Hepatocyte (in vitro differentiated cells): Measurements from ENCODE around the gene PRPF6. TPM values are rescaled to one million over a fixed set of nuclear protein-coding genes. Genes with fewer than 3 reads are reported as not detected.

Experiments used
- DNase-seq: peaks from one replicate; pipeline ENCODE4 v3.0.0-alpha.2; 2016; ENCODE audit warnings: low spot score
- H2AFZ ChIP-seq: fragments of 200-600 bp; sonication (generic); 2 replicates; pipeline ENCODE4 v1.6.0; 2016; ENCODE audit warnings: antibody characterized with exemption, mild to moderate bottlenecking
- H3K27ac ChIP-seq: fragments of 200-600 bp; sonication (generic); 2 replicates; pipeline ENCODE4 v1.5.1; 2016; ENCODE audit warnings: mild to moderate bottlenecking
- H3K27me3 ChIP-seq: fragments of 200-600 bp; sonication (generic); 2 replicates; pipeline ENCODE4 v1.6.1; 2016
- H3K36me3 ChIP-seq: fragments of 200-600 bp; sonication (generic); replicated peaks from 2 replicates; pipeline ENCODE4 v1.5.1; 2016; ENCODE audit warnings: low read depth; ENCODE audit not compliant: insufficient read depth
- H3K4me1 ChIP-seq: fragments of 200-600 bp; sonication (generic); 2 replicates; pipeline ENCODE4 v1.5.1; 2016; ENCODE audit warnings: mild to moderate bottlenecking, moderate library complexity; ENCODE audit not compliant: insufficient read depth
- H3K4me2 ChIP-seq: fragments of 200-600 bp; sonication (generic); 2 replicates; pipeline ENCODE4 v1.6.0; 2016
- H3K4me3 ChIP-seq: fragments of 200-600 bp; sonication (generic); 2 replicates; pipeline ENCODE4 v1.5.1; 2016; ENCODE audit warnings: mild to moderate bottlenecking
- H3K79me2 ChIP-seq: fragments of 200-600 bp; sonication (generic); 2 replicates; pipeline ENCODE4 v1.6.0; 2017; ENCODE audit warnings: mild to moderate bottlenecking
- H3K9me2 ChIP-seq: fragments of 200-600 bp; sonication (generic); replicated peaks from 2 replicates; pipeline ENCODE4 v1.6.0; 2017; ENCODE audit warnings: mild to moderate bottlenecking; ENCODE audit not compliant: insufficient read depth
- H3K9me3 ChIP-seq: fragments of 200-600 bp; sonication (generic); 2 replicates; pipeline ENCODE4 v1.5.1; 2016; ENCODE audit warnings: low read depth, mild to moderate bottlenecking
- H4K20me1 ChIP-seq: fragments of 200-600 bp; sonication (generic); 2 replicates; pipeline ENCODE4 v1.6.0; 2016; ENCODE audit warnings: mild to moderate bottlenecking; ENCODE audit not compliant: insufficient read depth, poor library complexity, severe bottlenecking
- EZH2 ChIP-seq: fragments of 200-600 bp; sonication (generic); IDR thresholded peaks from 2 replicates; pipeline ENCODE4 v1.6.1; 2016; ENCODE audit warnings: antibody characterized with exemption, mild to moderate bottlenecking, borderline replicate concordance
- EZH2phosphoT487 ChIP-seq: fragments of 200-600 bp; sonication (generic); IDR thresholded peaks from one replicate; pipeline ENCODE4 v1.6.1; 2018; ENCODE audit warnings: antibody characterized with exemption, mild to moderate bottlenecking, low read depth, moderate library complexity; ENCODE audit not compliant: unreplicated experiment, severe bottlenecking
- WGBS: methylation state at CpG from one replicate; pipeline ENCODE4 v1.1.6; 2016; ENCODE audit warnings: low lambda C conversion rate; ENCODE audit errors: missing lambda C conversion rate; 5-methylcytosine and 5-hydroxymethylcytosine counted together
- polyA plus RNA-seq: library from polyadenylated mRNA; unstranded; fragments of >200 nt; fragmentation: Nextera tagmentation; extraction: Ambion mirVana; gene quantifications from 2 replicates; pipeline ENCODE4 v1.2.1, GENCODE V29; 2016
- total RNA-seq: library from RNA; depleted of rRNA; stranded (reverse); fragments of >200 nt; gene quantifications from 2 replicates; pipeline ENCODE4 v1.2.3, GENCODE V29; 2014
- TF ChIP-seq, protein P1 (sequence below): fragments of 200-600 bp; sonication (generic); IDR thresholded peaks from 2 replicates; pipeline ENCODE4 v1.5.1; 2016; ENCODE audit warnings: antibody characterized with exemption, mild to moderate bottlenecking; ENCODE audit not compliant: poor library complexity

PRPF6 gene
- total and polyA plus RNA-seq, 2 experiments from 2014 or later = 37.3 to 41.3 TPM

DNA sequence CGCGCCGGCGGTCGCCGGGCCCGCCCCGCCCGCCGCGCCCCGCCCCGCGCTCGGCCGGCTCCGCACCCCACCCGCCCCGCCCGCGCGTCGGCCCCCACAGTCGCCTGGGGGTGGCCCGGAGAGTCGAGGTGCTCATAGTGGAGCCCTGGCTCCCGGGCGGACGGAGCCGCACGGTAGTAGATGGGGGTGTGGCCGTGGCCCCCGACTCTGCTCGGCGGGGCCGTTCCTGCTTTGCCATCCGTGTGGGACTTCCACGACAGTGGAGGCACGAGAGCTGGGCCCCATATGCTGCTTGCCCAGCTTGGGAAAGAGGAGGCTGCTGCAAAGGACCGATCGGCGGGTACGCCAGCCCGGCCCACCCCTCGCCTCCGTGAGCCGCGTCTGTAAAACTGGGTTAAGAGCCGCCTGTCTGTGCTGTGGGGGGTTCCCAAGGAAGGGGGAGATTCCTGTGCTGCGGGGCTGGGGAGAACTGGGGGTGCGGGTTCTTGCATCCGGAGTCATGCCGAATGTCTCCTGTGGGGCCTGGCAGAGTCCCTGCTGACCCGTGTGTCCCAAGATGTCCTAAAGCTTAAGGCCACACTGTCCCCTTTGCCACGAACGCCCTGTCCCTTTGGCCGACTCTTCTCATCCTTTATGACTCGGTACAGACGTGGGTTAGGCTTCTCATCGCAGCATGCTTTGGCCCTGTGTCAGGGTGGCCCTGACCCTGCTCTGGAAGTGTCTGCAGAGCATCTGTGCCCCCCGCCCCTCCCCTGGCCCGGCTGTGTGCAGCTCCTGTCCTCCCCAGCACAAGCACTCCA, 99.3 kb downstream of the PRPF6 start, which contains the start of gene OPRL1:
Gene OPRL1, plus strand, starts transcription at position 70 of the 800 bp plus-strand sequence. CDS start 12,639 bp downstream, outside the sequence.
- Histone ChIP-seq H3K4me1 (peaks cover 19% of the 10 kb centered on the region), H3K9me2 (no peaks in the 10 kb centered on the region), H3K36me3 (no peaks in the 10 kb centered on the region), H3K4me2 (peak within 1 kb of the TSS; percentile 98), H3K79me2 (no peaks in the 10 kb centered on the region), H3K9me3 (no peaks in the 10 kb centered on the region), H2AFZ (peak within 1 kb of the TSS; percentile 83), H3K27me3 (peaks cover 26% of the 10 kb centered on the region), H4K20me1 (no peaks in the 10 kb centered on the region), H3K4me3 (peak within 1 kb of the TSS; percentile 85), H3K27ac (peak within 1 kb of the TSS; percentile 45)
- TF ChIP-seq EZH2phosphoT487 (no peak), EZH2 (no peak)
- 17% methylated on average over 36 of the region's 62 CpGs for WGBS
- no peak for DNase-seq

GRCh38 chr20:64080813-64081623, 100.1 kb downstream of the PRPF6 start:
- DNase-seq = no peak
- no peak overlapping the region for H3K4me3 ChIP-seq
- no peak overlapping the region for H3K27ac ChIP-seq
- H4K20me1 ChIP-seq = no peaks in the 10 kb centered on the region
- TF ChIP-seq EZH2phosphoT487 (no peak), EZH2 (no peak)
- TF ChIP-seq, protein P1, sequence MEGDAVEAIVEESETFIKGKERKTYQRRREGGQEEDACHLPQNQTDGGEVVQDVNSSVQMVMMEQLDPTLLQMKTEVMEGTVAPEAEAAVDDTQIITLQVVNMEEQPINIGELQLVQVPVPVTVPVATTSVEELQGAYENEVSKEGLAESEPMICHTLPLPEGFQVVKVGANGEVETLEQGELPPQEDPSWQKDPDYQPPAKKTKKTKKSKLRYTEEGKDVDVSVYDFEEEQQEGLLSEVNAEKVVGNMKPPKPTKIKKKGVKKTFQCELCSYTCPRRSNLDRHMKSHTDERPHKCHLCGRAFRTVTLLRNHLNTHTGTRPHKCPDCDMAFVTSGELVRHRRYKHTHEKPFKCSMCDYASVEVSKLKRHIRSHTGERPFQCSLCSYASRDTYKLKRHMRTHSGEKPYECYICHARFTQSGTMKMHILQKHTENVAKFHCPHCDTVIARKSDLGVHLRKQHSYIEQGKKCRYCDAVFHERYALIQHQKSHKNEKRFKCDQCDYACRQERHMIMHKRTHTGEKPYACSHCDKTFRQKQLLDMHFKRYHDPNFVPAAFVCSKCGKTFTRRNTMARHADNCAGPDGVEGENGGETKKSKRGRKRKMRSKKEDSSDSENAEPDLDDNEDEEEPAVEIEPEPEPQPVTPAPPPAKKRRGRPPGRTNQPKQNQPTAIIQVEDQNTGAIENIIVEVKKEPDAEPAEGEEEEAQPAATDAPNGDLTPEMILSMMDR = no peak
- H3K4me1 ChIP-seq = peaks cover 19% of the 10 kb centered on the region
- peaks cover 34% of the 10 kb centered on the region for H3K27me3 ChIP-seq
- no peaks in the 10 kb centered on the region for H3K9me3 ChIP-seq
- no peaks in the 10 kb centered on the region for H3K36me3 ChIP-seq
- peak overlapping the region; percentile 91 for H3K4me2 ChIP-seq
- no peaks in the 10 kb centered on the region for H3K9me2 ChIP-seq
- no peaks in the 10 kb centered on the region for H3K79me2 ChIP-seq
- H2AFZ ChIP-seq = no peak overlapping the region
- 90% methylated on average over 11 of the region's 17 CpGs for WGBS

- H4K20me1 ChIP-seq = no peaks in the 10 kb centered on the region
- peaks cover 38% of the 10 kb centered on the region for H3K27me3 ChIP-seq
- no peak overlapping the region for H2AFZ ChIP-seq
- peaks cover 19% of the 10 kb centered on the region for H3K4me1 ChIP-seq
- H3K9me2 ChIP-seq = no peaks in the 10 kb centered on the region
- no peaks in the 10 kb centered on the region for H3K9me3 ChIP-seq
- no peak overlapping the region for H3K27ac ChIP-seq
- TF ChIP-seq EZH2phosphoT487 = no peak
- no peak for TF ChIP-seq EZH2
- TF ChIP-seq, protein P1 = no peak
- no peaks in the 10 kb centered on the region for H3K36me3 ChIP-seq
- DNase-seq = no peak
- no peak overlapping the region for H3K4me3 ChIP-seq
- WGBS = 98% methylated on average over 6 of the region's 6 CpGs
- no peaks in the 10 kb centered on the region for H3K79me2 ChIP-seq
- H3K4me2 ChIP-seq = no peak overlapping the region
Observed at GRCh38 chr20:64081624-64081964, 100.7 kb downstream of the PRPF6 start.
